Measurements from ENCODE around the gene TRAPPC12.

Gene TRAPPC12

DNA sequence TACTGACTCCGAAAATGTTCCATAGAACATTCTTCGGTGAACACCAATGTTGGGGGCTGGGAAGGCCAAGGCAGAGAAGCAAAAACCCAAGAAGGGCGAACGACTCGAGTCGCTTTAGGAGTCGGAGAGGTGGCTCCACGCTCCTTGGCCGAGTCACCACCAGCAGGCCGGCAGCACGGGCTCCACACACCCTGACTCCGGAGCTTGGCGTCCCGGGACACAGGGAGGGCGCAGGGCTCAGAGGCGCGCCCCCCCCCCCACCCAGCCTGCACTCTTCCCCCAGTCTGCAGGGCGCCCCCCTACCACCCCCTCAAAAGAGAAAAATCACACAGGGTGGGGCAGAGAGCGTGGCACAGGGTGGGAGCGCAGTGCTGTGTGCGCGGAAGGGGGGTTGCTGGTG is 147.4 kb downstream of the TRAPPC12 start:
- TF ChIP-seq, protein P1, sequence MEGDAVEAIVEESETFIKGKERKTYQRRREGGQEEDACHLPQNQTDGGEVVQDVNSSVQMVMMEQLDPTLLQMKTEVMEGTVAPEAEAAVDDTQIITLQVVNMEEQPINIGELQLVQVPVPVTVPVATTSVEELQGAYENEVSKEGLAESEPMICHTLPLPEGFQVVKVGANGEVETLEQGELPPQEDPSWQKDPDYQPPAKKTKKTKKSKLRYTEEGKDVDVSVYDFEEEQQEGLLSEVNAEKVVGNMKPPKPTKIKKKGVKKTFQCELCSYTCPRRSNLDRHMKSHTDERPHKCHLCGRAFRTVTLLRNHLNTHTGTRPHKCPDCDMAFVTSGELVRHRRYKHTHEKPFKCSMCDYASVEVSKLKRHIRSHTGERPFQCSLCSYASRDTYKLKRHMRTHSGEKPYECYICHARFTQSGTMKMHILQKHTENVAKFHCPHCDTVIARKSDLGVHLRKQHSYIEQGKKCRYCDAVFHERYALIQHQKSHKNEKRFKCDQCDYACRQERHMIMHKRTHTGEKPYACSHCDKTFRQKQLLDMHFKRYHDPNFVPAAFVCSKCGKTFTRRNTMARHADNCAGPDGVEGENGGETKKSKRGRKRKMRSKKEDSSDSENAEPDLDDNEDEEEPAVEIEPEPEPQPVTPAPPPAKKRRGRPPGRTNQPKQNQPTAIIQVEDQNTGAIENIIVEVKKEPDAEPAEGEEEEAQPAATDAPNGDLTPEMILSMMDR (IDR thresholded peaks at IDR 0.05; ENCODE audit: insufficient read depth, missing control alignments), result no peak
- no peak for DNase-seq (ENCODE audit: insufficient read length, low spot score)
- no peak for FAIRE-seq

- DNase-seq (ENCODE audit: insufficient read length, low spot score) (no peak), FAIRE-seq (no peak)
- TF ChIP-seq, protein P1 (IDR thresholded peaks at IDR 0.05; ENCODE audit: insufficient read depth, missing control alignments), result no peak
Observed at GRCh38 chr2:3527886-3528785, 148.6 kb downstream of the TRAPPC12 start.
